SK-N-SH (cell line): ENCODE measurements around the gene SND1. TPM values are rescaled to one million over a fixed set of nuclear protein-coding genes. Genes with fewer than 3 reads are reported as not detected.

Experiments
- CTCF ChIA-PET: fragments of 300-600, 350-600 bp; formaldehyde crosslinking; extraction: SDS; loops from one replicate; lab custom pipeline; 2021; lab: Yijun Ruan, JAX
- POLR2A ChIA-PET: fragments of 350-600 bp; sonication (Branson Sonifier 250); formaldehyde crosslinking; extraction: SDS; loops from one replicate; lab custom pipeline; 2020; ENCODE audit warnings: antibody characterized with exemption, inconsistent platforms; lab: Yijun Ruan, JAX
- DNase-seq: peaks from one replicate; pipeline ENCODE4 v3.0.0; 2012
- H2AFZ ChIP-seq: fragments of 200-600 bp; sonication (generic); 2 replicates; pipeline ENCODE4 v1.8.1; 2016; ENCODE audit warnings: antibody characterized with exemption, mild to moderate bottlenecking, low read depth
- H3F3A ChIP-seq: fragments of 200-600 bp; sonication (generic); replicated peaks from 2 replicates; pipeline ENCODE3; 2016; ENCODE audit warnings: antibody characterized with exemption, mild to moderate bottlenecking; ENCODE audit not compliant: insufficient read depth
- H3K27ac ChIP-seq, 2 experiments: fragments of 200-500 bp in 1 of 2; fragments of 200-600 bp in 1 of 2; sonication (Bioruptor generic) in 1 of 2; sonication (generic), shearing (Covaris generic) in 1 of 2; 2 replicates each; pipeline versions ENCODE4 v1.5.1 to v1.6.1; 2014 to 2016; ENCODE audit warnings: low read depth in 2 of 2, inconsistent platforms in 1 of 2, low read length in 1 of 2, mild to moderate bottlenecking in 1 of 2, mixed read lengths in 1 of 2
- H3K27me3 ChIP-seq: fragments of 200-600 bp; sonication (generic), shearing (Covaris generic); 2 replicates; pipeline ENCODE4 v1.6.1; 2016; ENCODE audit warnings: mixed run types; ENCODE audit not compliant: insufficient read depth
- H3K36me3 ChIP-seq, 2 experiments: fragments of 200-500 bp in 1 of 2; fragments of 200-600 bp in 1 of 2; sonication (Bioruptor generic) in 1 of 2; sonication (generic) in 1 of 2; replicated peaks in 1 of 2; 2 replicates each; pipeline versions ENCODE3 to v1.5.1; 2014 to 2016; ENCODE audit warnings: low read length in 1 of 2, mild to moderate bottlenecking in 1 of 2; ENCODE audit not compliant: insufficient read depth in 2 of 2, control insufficient read depth in 1 of 2
- H3K4me1 ChIP-seq, 2 experiments: fragments of 200-500 bp in 1 of 2; fragments of 200-600 bp in 1 of 2; sonication (Bioruptor generic) in 1 of 2; sonication (generic), shearing (Covaris generic) in 1 of 2; 2 replicates each; pipeline versions ENCODE4 v1.5.1 to v1.6.1; 2014 to 2016; ENCODE audit warnings: low read depth in 1 of 2, low read length in 1 of 2, mixed run types in 1 of 2; ENCODE audit not compliant: insufficient read depth in 2 of 2, control insufficient read depth in 1 of 2
- H3K4me2 ChIP-seq: fragments of 200-600 bp; sonication (generic), shearing (Covaris generic); 2 replicates; pipeline ENCODE4 v1.6.1; 2017; ENCODE audit warnings: mixed run types
- H3K4me3 ChIP-seq, 2 experiments: fragments of 200-500 bp in 1 of 2; fragments of 200-600 bp in 1 of 2; sonication (Bioruptor generic) in 1 of 2; sonication (generic), shearing (Covaris generic) in 1 of 2; 2 replicates each; pipeline versions ENCODE4 v1.5.1 to v1.8.1; 2014 to 2016; ENCODE audit warnings: low read depth in 2 of 2, inconsistent platforms in 1 of 2, low read length in 1 of 2, mild to moderate bottlenecking in 1 of 2, mixed read lengths in 1 of 2, moderate library complexity in 1 of 2
- H3K79me2 ChIP-seq: fragments of 200-600 bp; sonication (generic); 2 replicates; pipeline ENCODE4 v1.8.1; 2017; ENCODE audit warnings: mild to moderate bottlenecking; ENCODE audit not compliant: insufficient read depth
- H3K9ac ChIP-seq: fragments of 200-600 bp; sonication (generic); 2 replicates; pipeline ENCODE4 v1.6.1; 2017; ENCODE audit warnings: mixed run types
- H3K9me2 ChIP-seq: fragments of 200-600 bp; sonication (generic); 2 replicates; pipeline ENCODE4 v1.6.1; 2017; ENCODE audit warnings: mixed run types
- H3K9me3 ChIP-seq: fragments of 200-600 bp; sonication (generic); 2 replicates; pipeline ENCODE4 v1.6.1; 2017; ENCODE audit warnings: mixed run types, mild to moderate bottlenecking, moderate library complexity
- H4K20me1 ChIP-seq: fragments of 200-600 bp; sonication (generic); 2 replicates; pipeline ENCODE4 v1.6.1; 2017; ENCODE audit warnings: mild to moderate bottlenecking, mixed run types; ENCODE audit not compliant: insufficient read depth
- CTCF ChIP-seq: fragments of 200-600 bp; sonication (generic); IDR thresholded peaks from 2 replicates; pipeline ENCODE4 v1.6.1; 2017; ENCODE audit warnings: antibody characterized with exemption, mild to moderate bottlenecking, moderate library complexity
- EP300 ChIP-seq, 2 experiments: IDR thresholded peaks; 2 replicates each; pipeline versions ENCODE4 v1.4.0 to v1.6.1; 2012; ENCODE audit warnings: borderline replicate concordance in 1 of 2, low read depth in 1 of 2, low read length in 1 of 2
- FOSL2 ChIP-seq: IDR thresholded peaks from 2 replicates; pipeline ENCODE4 v1.4.0; 2012; ENCODE audit warnings: low read depth, mild to moderate bottlenecking, moderate library complexity, borderline replicate concordance
- FOXM1 ChIP-seq: IDR thresholded peaks from 2 replicates; pipeline ENCODE4 v1.4.0; 2012; ENCODE audit warnings: low read depth, mild to moderate bottlenecking
- GABPA ChIP-seq: IDR thresholded peaks from 2 replicates; pipeline ENCODE4 v1.4.0; 2012; ENCODE audit warnings: low read depth, mild to moderate bottlenecking
- GATA2 ChIP-seq: sonication (generic); formaldehyde crosslinking; IDR thresholded peaks from 2 replicates; pipeline ENCODE4 v1.5.0; 2020; ENCODE audit warnings: mild to moderate bottlenecking, missing genetic modification reagents
- JUND ChIP-seq: IDR thresholded peaks from 2 replicates; pipeline ENCODE4 v1.4.0; 2012
- MAX ChIP-seq: IDR thresholded peaks from 2 replicates; pipeline ENCODE4 v1.4.0; 2012; ENCODE audit warnings: low read depth
- NRF1 ChIP-seq: IDR thresholded peaks from 2 replicates; pipeline ENCODE4 v1.6.1; 2012; ENCODE audit warnings: low read depth, mild to moderate bottlenecking, low read length
- POLR2AphosphoS5 ChIP-seq: IDR thresholded peaks from 2 replicates; pipeline ENCODE4 v1.6.1; 2012; ENCODE audit warnings: low read depth, low read length
- RCOR1 ChIP-seq: fragments of 150-350 bp; IDR thresholded peaks from 2 replicates; pipeline ENCODE4 v1.6.1; 2017; ENCODE audit warnings: antibody characterized with exemption, low read length
- SIN3A ChIP-seq: IDR thresholded peaks from 2 replicates; pipeline ENCODE4 v1.6.1; 2012; ENCODE audit warnings: low read depth, mild to moderate bottlenecking, low read length, moderate library complexity, borderline replicate concordance
- SMC3 ChIP-seq: IDR thresholded peaks from 2 replicates; pipeline ENCODE4 v1.6.1; 2012; ENCODE audit warnings: low read depth, low read length, improper control_type of control experiment
- TEAD4 ChIP-seq: IDR thresholded peaks from 2 replicates; pipeline ENCODE4 v1.4.0; 2012; ENCODE audit warnings: mild to moderate bottlenecking, borderline replicate concordance; ENCODE audit not compliant: insufficient read depth
- WGBS: methylation state at CpG from one replicate; pipeline ENCODE4 v1.1.6; 2017; ENCODE audit warnings: low lambda C conversion rate; 5-methylcytosine and 5-hydroxymethylcytosine counted together
- polyA plus RNA-seq, 3 experiments: library from polyadenylated mRNA; depleted of rRNA; stranded (reverse); fragments of >200 nt; gene quantifications; 2 replicates each; pipeline ENCODE4 v1.2.3, GENCODE V29; 2012
- TF ChIP-seq, protein P1 (sequence below): fragments of 150-350 bp; IDR thresholded peaks from 2 replicates; pipeline ENCODE4 v1.6.1; 2017; ENCODE audit warnings: antibody characterized with exemption, low read length, low read depth, borderline replicate concordance
- TF ChIP-seq, protein P2 (sequence below): IDR thresholded peaks from 2 replicates; pipeline ENCODE4; 2012
- TF ChIP-seq, protein P3 (sequence below): fragments of 150-350 bp; IDR thresholded peaks from 2 replicates; pipeline ENCODE4 v1.6.1; 2016; ENCODE audit warnings: mild to moderate bottlenecking, low read depth, low read length

The SND1 gene
- polyA plus RNA-seq, 1 of the 3 experiments (the other 2 are of a cell fraction) = 165 TPM

DNA sequence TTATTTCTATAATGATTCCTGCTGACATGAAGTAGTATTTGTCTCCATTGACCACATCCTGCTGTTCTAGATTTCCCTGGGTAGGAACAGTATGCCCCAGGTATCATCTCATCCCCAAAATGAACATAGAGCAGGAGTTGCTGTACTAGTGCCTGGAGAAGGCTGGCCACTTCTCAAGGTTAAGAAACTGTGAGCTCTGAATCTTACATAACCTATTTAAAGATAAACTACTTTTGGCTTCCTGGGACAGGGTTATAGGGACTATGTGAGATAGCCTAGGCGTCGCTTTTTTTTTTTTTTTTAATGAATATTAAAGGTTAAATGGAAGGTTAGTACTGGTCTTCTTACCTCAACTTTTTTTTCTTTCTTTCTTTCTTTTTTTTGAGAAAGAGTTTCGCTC is 276.2 kb downstream of the SND1 start:
- Histone ChIP-seq H3K27ac (no peak overlapping the region), H3K4me2 (no peak overlapping the region), H3K9ac (no peak overlapping the region), H3K9me2 (no peaks in the 10 kb centered on the region), H4K20me1 (peaks cover 17% of the 10 kb centered on the region), H3K27me3 (no peaks in the 10 kb centered on the region), H2AFZ (no peak overlapping the region), H3K9me3 (0 out of 2 replicates have a peak, but pooled peaks cover 6% of the 10 kb centered on the region), H3K4me3 (no peak overlapping the region), H3K36me3 (peaks cover 31 to 33% of the 10 kb centered on the region in 2 experiments), H3K79me2 (peaks cover 40% of the 10 kb centered on the region), H3F3A (peaks cover 5% of the 10 kb centered on the region), H3K4me1 (peaks cover 0 to 8% of the 10 kb centered on the region in 2 experiments; a peak in 3 of 4 replicates)
- WGBS = 98% methylated on average over 3 of the region's 3 CpGs
- CTCF ChIA-PET = interaction anchor here (1.2 to 1.9 kb wide), 3 partner anchors 10 to 47 kb away, joined by 3 to 8 read pairs (median 3); no protein-coding TSS in a partner anchor
- no peak for DNase-seq
- no peak for TF ChIP-seq TEAD4
- POLR2A ChIA-PET = no interaction called here

- TF ChIP-seq POLR2AphosphoS5 (no peak), FOSL2 (no peak), RCOR1 (no peak), GATA2 (CRISPR knock-in tag) (no peak), NRF1 (no peak), EP300 (IDR thresholded peaks at IDR 0.05; ENCODE audit: borderline replicate concordance in 1 of 2, low read depth in 1 of 2, low read length in 1 of 2) (no peak), SIN3A (no peak), GABPA (no peak), CTCF (no peak), FOXM1 (no peak), SMC3 (no peak), TEAD4 (no peak), MAX (no peak), JUND (no peak)
- TF ChIP-seq, protein P1, sequence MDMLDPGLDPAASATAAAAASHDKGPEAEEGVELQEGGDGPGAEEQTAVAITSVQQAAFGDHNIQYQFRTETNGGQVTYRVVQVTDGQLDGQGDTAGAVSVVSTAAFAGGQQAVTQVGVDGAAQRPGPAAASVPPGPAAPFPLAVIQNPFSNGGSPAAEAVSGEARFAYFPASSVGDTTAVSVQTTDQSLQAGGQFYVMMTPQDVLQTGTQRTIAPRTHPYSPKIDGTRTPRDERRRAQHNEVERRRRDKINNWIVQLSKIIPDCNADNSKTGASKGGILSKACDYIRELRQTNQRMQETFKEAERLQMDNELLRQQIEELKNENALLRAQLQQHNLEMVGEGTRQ = no peak
- TF ChIP-seq, protein P2, sequence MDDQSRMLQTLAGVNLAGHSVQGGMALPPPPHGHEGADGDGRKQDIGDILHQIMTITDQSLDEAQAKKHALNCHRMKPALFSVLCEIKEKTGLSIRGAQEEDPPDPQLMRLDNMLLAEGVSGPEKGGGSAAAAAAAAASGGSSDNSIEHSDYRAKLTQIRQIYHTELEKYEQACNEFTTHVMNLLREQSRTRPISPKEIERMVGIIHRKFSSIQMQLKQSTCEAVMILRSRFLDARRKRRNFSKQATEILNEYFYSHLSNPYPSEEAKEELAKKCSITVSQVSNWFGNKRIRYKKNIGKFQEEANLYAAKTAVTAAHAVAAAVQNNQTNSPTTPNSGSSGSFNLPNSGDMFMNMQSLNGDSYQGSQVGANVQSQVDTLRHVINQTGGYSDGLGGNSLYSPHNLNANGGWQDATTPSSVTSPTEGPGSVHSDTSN = no peak
- TF ChIP-seq, protein P3, sequence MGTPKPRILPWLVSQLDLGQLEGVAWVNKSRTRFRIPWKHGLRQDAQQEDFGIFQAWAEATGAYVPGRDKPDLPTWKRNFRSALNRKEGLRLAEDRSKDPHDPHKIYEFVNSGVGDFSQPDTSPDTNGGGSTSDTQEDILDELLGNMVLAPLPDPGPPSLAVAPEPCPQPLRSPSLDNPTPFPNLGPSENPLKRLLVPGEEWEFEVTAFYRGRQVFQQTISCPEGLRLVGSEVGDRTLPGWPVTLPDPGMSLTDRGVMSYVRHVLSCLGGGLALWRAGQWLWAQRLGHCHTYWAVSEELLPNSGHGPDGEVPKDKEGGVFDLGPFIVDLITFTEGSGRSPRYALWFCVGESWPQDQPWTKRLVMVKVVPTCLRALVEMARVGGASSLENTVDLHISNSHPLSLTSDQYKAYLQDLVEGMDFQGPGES = no peak
- Histone ChIP-seq H3K4me3 (no peak overlapping the region), H3K27ac (no peak overlapping the region), H2AFZ (no peak overlapping the region), H3K9me3 (0 out of 2 replicates have a peak, but pooled peaks cover 6% of the 10 kb centered on the region), H3K9me2 (no peaks in the 10 kb centered on the region), H3K4me2 (no peak overlapping the region), H3K36me3 (peaks cover 31 to 38% of the 10 kb centered on the region in 2 experiments), H4K20me1 (peaks cover 17% of the 10 kb centered on the region), H3K9ac (no peak overlapping the region), H3K79me2 (peaks cover 39% of the 10 kb centered on the region), H3F3A (peaks cover 5% of the 10 kb centered on the region), H3K4me1 (peaks cover 0 to 8% of the 10 kb centered on the region in 2 experiments; a peak in 3 of 4 replicates), H3K27me3 (no peaks in the 10 kb centered on the region)
- WGBS = 83% methylated on average over 6 of the region's 6 CpGs
- CTCF ChIA-PET = interaction anchor here (1.2 to 2.0 kb wide), 6 partner anchors 12 to 280 kb away, joined by 3 to 8 read pairs (median 4); no protein-coding TSS in a partner anchor
- no peak for DNase-seq
- POLR2A ChIA-PET = no interaction called here
Observed at GRCh38 chr7:127928852-127929251, 276.9 kb downstream of the SND1 start.
